Cardiac muscle cell (in vitro differentiated cells and primary cell): ENCODE measurements around the gene LIMCH1. TPM values are rescaled to one million over a fixed set of nuclear protein-coding genes. Genes with fewer than 3 reads are reported as not detected.

Source experiments
- DNase-seq, 2 donors: peaks; one replicate each; pipeline versions ENCODE4 v3.0.0 to v3.0.0-alpha.2; 2010 to 2017; ENCODE audit warnings: low read depth in 1 of 2, low spot score in 1 of 2
- H3K27ac ChIP-seq: fragments of 200-600 bp; sonication (generic); 2 replicates; pipeline ENCODE4 v1.5.1; 2016
- H3K27me3 ChIP-seq: fragments of 200-600 bp; sonication (generic); 2 replicates; pipeline ENCODE4 v1.6.0; 2016; ENCODE audit warnings: control low read depth
- H3K36me3 ChIP-seq: fragments of 200-600 bp; sonication (generic); 2 replicates; pipeline ENCODE4 v1.5.1; 2016; ENCODE audit warnings: control low read depth
- H3K4me1 ChIP-seq: fragments of 200-600 bp; sonication (generic); 2 replicates; pipeline ENCODE4 v1.8.1; 2017; ENCODE audit warnings: low read depth, mild to moderate bottlenecking, mixed run types
- H3K4me3 ChIP-seq: fragments of 200-600 bp; sonication (generic); 2 replicates; pipeline ENCODE4 v1.5.1; 2016; ENCODE audit warnings: mild to moderate bottlenecking
- H3K9me3 ChIP-seq: fragments of 200-600 bp; sonication (generic); 2 replicates; pipeline ENCODE4 v1.5.1; 2017; ENCODE audit warnings: low read depth, mild to moderate bottlenecking, control low read depth
- polyA plus RNA-seq: library from polyadenylated mRNA; unstranded; fragments of >200 nt; fragmentation: Nextera tagmentation; extraction: Ambion mirVana; gene quantifications from 2 replicates; pipeline ENCODE4 v1.2.1, GENCODE V29; 2016
- total RNA-seq: library from RNA; depleted of rRNA; stranded (reverse); fragments of >200 nt; gene quantifications from 2 replicates; pipeline ENCODE4 v1.2.3, GENCODE V29; 2016
- TF ChIP-seq, protein P1 (sequence below): IDR thresholded peaks from 2 replicates; pipeline ENCODE4 v1.5.1; 2012; ENCODE audit warnings: low read depth, mild to moderate bottlenecking, low read length

The LIMCH1 gene
- total and polyA plus RNA-seq, 2 experiments from 2014 or later: 2.8 to 4.5 TPM

DNA sequence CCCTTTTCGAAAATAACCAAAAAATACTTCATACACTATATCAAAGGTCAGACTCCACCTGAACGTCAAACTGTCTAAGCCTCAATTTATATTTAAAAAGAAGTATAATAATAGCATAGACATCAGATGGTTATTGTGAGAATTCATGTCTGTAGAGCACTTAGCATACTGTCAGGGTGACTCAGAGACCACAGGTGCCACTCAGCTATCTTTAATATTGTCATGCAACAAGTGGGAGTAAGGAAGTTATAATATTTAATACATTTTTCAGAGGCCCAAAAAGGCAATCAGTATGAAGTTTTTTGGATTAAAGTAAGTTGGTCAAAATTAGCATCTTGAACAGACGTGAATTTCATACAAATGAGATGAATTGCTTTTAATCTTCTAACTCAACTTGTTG is 117.2 kb downstream of the LIMCH1 start:
- Histone ChIP-seq H3K27me3 (peaks cover 66% of the 10 kb centered on the region), H3K27ac (no peak overlapping the region), H3K36me3 (no peaks in the 10 kb centered on the region), H3K4me3 (no peak overlapping the region), H3K4me1 (no peaks in the 10 kb centered on the region), H3K9me3 (no peaks in the 10 kb centered on the region)
- TF ChIP-seq, protein P1, sequence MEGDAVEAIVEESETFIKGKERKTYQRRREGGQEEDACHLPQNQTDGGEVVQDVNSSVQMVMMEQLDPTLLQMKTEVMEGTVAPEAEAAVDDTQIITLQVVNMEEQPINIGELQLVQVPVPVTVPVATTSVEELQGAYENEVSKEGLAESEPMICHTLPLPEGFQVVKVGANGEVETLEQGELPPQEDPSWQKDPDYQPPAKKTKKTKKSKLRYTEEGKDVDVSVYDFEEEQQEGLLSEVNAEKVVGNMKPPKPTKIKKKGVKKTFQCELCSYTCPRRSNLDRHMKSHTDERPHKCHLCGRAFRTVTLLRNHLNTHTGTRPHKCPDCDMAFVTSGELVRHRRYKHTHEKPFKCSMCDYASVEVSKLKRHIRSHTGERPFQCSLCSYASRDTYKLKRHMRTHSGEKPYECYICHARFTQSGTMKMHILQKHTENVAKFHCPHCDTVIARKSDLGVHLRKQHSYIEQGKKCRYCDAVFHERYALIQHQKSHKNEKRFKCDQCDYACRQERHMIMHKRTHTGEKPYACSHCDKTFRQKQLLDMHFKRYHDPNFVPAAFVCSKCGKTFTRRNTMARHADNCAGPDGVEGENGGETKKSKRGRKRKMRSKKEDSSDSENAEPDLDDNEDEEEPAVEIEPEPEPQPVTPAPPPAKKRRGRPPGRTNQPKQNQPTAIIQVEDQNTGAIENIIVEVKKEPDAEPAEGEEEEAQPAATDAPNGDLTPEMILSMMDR: no peak
- no peak for DNase-seq

DNA sequence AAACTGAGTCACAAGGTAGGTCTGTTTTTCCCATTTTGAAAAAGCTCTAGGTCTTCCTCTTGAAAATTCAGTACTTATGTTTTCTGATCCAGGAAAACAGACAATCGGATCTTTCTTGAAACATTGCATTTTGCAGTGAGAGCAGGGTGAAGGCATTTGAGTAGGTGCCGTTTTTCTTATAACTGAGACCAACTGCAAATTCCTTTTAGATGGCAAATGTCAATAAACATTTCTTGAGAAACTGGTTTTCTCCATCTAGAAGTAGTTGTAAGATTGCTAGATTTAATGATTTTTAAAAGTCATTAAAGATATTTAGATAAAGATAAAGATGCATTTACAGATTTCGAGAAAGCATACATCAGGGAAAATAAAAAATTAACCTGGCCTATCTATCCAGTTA is 118.1 kb downstream of the LIMCH1 start:
- H3K27me3 ChIP-seq: peaks cover 62% of the 10 kb centered on the region
- no peak for DNase-seq
- H3K36me3 ChIP-seq: no peaks in the 10 kb centered on the region
- no peak overlapping the region for H3K27ac ChIP-seq
- H3K9me3 ChIP-seq: no peaks in the 10 kb centered on the region
- no peak overlapping the region for H3K4me3 ChIP-seq
- TF ChIP-seq, protein P1: no peak
- H3K4me1 ChIP-seq: no peaks in the 10 kb centered on the region

DNA sequence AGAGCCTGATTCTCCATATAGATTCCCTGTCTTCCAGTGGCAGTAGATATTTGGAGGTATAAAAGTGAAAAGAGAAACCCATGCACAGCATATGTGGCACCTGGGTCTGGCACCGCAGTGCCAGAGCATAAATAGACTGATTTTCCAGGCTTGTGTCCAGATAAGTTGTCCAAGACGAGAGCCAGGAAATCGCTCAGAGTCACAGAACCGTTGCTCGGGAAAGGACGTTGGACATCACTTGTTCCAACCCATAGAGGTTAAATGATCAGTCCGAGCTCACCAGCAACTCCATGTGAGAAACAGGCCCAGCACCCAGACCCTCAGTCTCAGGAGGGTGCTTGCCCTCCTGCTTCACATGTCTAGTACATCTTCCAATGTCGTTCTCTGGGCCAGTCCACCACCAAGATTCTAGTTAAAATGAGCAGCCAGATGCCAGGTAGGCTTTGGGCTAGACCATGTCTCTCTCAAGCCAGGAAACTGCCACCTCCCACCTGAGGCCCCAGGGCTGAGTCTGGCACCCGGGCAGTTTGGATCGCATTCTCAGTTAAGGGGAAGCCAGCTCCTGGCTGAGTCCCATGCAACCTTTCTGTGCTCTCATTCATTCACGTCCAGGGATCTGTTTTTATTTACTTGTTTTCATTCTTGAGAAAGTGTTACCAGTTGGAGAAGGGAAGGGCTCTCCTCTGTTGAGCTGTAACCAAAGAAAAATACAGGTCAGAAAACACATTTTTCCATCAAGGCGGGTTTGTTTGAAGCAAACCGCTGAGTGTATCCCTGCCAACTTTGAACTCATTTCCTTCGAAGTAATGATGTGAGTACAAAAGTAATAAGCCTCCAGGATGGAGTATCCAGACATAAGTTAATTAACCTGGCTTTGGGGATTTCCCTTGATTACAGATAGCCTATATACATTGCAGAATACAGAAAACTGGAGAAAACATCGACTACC is 118.9 kb downstream of the LIMCH1 start:
- Histone ChIP-seq H3K4me3 (no peak overlapping the region), H3K4me1 (no peaks in the 10 kb centered on the region), H3K9me3 (no peaks in the 10 kb centered on the region), H3K36me3 (no peaks in the 10 kb centered on the region), H3K27me3 (peaks cover 57% of the 10 kb centered on the region), H3K27ac (no peak overlapping the region)
- TF ChIP-seq, protein P1: no peak
- DNase-seq: no peak

DNA sequence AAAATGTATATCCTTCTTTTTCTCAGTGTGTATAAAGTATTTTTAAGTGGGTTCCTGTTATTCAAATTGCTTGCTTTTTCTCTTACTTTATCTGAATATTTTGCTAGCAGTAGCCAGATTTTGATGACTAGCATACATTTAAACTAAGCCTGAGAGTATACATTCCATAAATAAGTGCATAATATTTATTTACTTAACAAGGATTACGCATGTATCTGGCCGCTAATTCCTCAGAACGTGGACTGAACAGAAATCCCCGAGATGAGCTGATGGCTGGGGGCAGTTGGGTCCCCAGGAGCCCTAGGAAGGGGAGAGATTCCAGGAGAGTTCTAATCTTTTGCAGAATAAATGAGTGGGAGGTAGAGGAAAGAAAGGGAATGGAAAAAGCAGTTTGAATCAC is 119.6 kb downstream of the LIMCH1 start:
- TF ChIP-seq, protein P1: no peak
- no peak overlapping the region for H3K4me3 ChIP-seq
- no peaks in the 10 kb centered on the region for H3K36me3 ChIP-seq
- no peaks in the 10 kb centered on the region for H3K4me1 ChIP-seq
- H3K9me3 ChIP-seq: no peaks in the 10 kb centered on the region
- no peak for DNase-seq
- H3K27me3 ChIP-seq: peaks cover 59% of the 10 kb centered on the region
- no peak overlapping the region for H3K27ac ChIP-seq

DNA sequence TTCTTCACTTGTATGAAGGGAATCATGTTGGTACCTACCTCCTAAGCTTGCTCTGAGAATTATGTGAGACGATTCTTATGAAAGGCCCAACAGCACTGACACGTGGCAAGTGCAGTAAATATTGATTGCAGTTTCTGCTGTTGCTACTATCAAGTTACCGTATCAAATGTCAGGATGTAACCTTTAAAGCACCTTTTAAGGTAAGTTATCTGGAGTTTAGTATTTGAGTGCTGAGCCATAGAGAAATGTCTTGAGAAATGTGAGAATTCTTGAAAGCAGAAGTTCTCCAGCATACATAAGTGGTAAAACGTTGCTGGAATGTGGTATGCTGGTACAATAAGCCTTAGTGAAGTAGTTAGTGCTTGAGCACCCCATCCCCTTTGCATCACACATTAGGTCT is 120.2 kb downstream of the LIMCH1 start:
- Histone ChIP-seq H3K27ac (no peak overlapping the region), H3K36me3 (no peaks in the 10 kb centered on the region), H3K27me3 (peaks cover 56% of the 10 kb centered on the region), H3K4me1 (no peaks in the 10 kb centered on the region), H3K9me3 (no peaks in the 10 kb centered on the region), H3K4me3 (no peak overlapping the region)
- DNase-seq: no peak
- TF ChIP-seq, protein P1: no peak
